Endothelial cell (in vitro differentiated cells): ENCODE results near the gene ELAC1. TPM values are rescaled to one million over a fixed set of nuclear protein-coding genes. Genes with fewer than 3 reads are reported as not detected.
A peak's percentile ranks its signal among the peaks of the same experiment; 100 is the strongest.

Experiments used
- DNase-seq: peaks from one replicate; pipeline ENCODE4 v3.0.0; 2021; ENCODE audit warnings: low spot score
- H3K27ac Mint-ChIP-seq: one replicate; pipeline ENCODE4 v1.8.0; 2021; ENCODE audit warnings: mixed read lengths, inconsistent platforms; ENCODE audit not compliant: unreplicated experiment
- H3K27me3 Mint-ChIP-seq: one replicate; pipeline ENCODE4 v1.8.0; 2021; ENCODE audit warnings: mild to moderate bottlenecking, moderate library complexity, mixed read lengths, inconsistent platforms; ENCODE audit not compliant: unreplicated experiment
- H3K36me3 Mint-ChIP-seq: one replicate; pipeline ENCODE4 v1.8.0; 2021; ENCODE audit warnings: mild to moderate bottlenecking, low read depth, mixed read lengths, inconsistent platforms; ENCODE audit not compliant: unreplicated experiment
- H3K4me1 Mint-ChIP-seq: one replicate; pipeline ENCODE4 v1.8.0; 2021; ENCODE audit warnings: mild to moderate bottlenecking, mixed read lengths, inconsistent platforms; ENCODE audit not compliant: unreplicated experiment
- H3K4me3 Mint-ChIP-seq: one replicate; pipeline ENCODE4 v1.8.0; 2021; ENCODE audit warnings: mild to moderate bottlenecking, mixed read lengths, inconsistent platforms; ENCODE audit not compliant: unreplicated experiment
- H3K9me3 Mint-ChIP-seq: one replicate; pipeline ENCODE4 v1.8.0; 2021; ENCODE audit warnings: mixed read lengths, inconsistent platforms; ENCODE audit not compliant: unreplicated experiment
- long read RNA-seq: library from polyadenylated mRNA; unstranded; transcript quantifications from one replicate; pipeline ENCODE4 v2.0.0, GENCODE V29; 2020; ENCODE audit not compliant: unreplicated experiment
- total RNA-seq: library from RNA; stranded (reverse); fragmentation: NEBNext Ultra II Directional; extraction: Animal tissue kit (Norgen Biotek cat#: 25700); gene quantifications from one replicate; pipeline ENCODE4 v1.2.1, GENCODE V29; 2021; ENCODE audit not compliant: unreplicated experiment
- TF ChIP-seq, protein P1 (sequence below): fragments of 200-600 bp; sonication (generic); IDR thresholded peaks from one replicate; pipeline ENCODE4 v1.5.0; 2021; ENCODE audit warnings: antibody characterized with exemption; ENCODE audit not compliant: unreplicated experiment

The ELAC1 gene
- total RNA-seq = 10.5 TPM
- long read RNA-seq, transcript ELAC1-201 (4 exons, 2,235 nt) = major isoform, 7 of 8 reads
- long read RNA-seq, partial matches to known transcripts = 0 of 8 reads
- long read RNA-seq, other reads (novel, unspliced or antisense) = 0 of 8 reads

DNA sequence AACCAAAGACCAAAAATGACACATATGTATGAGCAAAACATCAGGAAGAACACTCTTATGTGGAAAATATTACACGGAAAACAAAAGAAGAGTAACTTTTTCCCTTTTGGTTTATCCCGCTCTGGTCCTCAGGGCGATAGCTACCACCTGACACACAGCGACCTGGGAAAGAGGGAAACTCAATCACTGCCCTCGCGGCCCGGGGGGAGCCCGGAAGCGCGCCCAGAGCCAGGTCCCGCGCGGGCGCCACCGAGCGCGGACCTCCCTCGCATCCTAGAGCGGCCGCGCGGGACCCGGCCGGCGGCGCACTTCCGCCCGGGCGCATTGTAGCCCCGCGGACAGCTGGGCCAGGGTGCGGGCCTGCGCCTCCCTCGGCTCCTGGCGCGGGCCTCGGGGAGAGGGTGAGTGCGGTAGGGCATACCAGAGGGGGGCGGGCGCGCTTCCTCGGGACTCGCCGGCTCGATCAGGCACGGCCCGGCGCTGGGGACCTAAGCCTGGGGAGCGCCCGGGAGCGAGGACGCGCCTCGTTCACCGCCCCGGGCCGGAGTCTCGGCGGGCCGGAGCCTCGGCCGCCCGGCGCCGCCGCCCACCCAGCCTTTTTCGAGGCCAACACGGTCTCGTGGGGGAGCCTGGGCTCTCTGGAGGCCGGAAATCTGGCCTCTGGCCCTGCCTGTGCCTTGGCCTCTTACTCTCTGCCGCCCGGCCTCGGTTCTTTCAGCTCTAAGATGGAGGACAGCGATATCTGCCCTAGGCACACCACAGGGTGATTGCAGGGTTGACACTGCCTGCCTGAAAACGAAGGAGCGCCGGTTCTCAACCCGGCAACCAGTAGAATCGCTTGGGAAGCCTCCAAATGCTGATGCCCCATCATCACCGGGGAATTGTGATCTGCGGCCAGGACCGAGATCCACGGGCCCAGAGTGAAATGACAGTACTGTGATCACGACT is at the start of gene ELAC1:
Gene ELAC1, plus strand, starts transcription at position 327 of the 948 bp plus-strand sequence. CDS start 6,365 bp downstream, outside the sequence.
- peak; percentile 69 for DNase-seq
- TF ChIP-seq, protein P1, sequence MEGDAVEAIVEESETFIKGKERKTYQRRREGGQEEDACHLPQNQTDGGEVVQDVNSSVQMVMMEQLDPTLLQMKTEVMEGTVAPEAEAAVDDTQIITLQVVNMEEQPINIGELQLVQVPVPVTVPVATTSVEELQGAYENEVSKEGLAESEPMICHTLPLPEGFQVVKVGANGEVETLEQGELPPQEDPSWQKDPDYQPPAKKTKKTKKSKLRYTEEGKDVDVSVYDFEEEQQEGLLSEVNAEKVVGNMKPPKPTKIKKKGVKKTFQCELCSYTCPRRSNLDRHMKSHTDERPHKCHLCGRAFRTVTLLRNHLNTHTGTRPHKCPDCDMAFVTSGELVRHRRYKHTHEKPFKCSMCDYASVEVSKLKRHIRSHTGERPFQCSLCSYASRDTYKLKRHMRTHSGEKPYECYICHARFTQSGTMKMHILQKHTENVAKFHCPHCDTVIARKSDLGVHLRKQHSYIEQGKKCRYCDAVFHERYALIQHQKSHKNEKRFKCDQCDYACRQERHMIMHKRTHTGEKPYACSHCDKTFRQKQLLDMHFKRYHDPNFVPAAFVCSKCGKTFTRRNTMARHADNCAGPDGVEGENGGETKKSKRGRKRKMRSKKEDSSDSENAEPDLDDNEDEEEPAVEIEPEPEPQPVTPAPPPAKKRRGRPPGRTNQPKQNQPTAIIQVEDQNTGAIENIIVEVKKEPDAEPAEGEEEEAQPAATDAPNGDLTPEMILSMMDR = no peak
- Mint-ChIP-seq H3K4me3 (peak within 1 kb of the TSS; percentile 96), H3K27ac (peak within 1 kb of the TSS; percentile 92), H3K27me3 (peaks cover 8% of the 10 kb centered on the region), H3K9me3 (peaks cover 4% of the 10 kb centered on the region), H3K4me1 (peaks cover 13% of the 10 kb centered on the region), H3K36me3 (peaks cover 8% of the 10 kb centered on the region)

- DNase-seq = no peak
- H3K9me3 Mint-ChIP-seq = no peaks in the 10 kb centered on the region
- no peak overlapping the region for H3K4me3 Mint-ChIP-seq
- H3K4me1 Mint-ChIP-seq = peaks cover 11% of the 10 kb centered on the region
- no peak overlapping the region for H3K27ac Mint-ChIP-seq
- TF ChIP-seq, protein P1 = no peak
- H3K27me3 Mint-ChIP-seq = peaks cover 2% of the 10 kb centered on the region
- peaks cover 18% of the 10 kb centered on the region for H3K36me3 Mint-ChIP-seq
Observed at GRCh38 chr18:50918153-50918552, 49.7 kb upstream of the ELAC1 start.

DNA sequence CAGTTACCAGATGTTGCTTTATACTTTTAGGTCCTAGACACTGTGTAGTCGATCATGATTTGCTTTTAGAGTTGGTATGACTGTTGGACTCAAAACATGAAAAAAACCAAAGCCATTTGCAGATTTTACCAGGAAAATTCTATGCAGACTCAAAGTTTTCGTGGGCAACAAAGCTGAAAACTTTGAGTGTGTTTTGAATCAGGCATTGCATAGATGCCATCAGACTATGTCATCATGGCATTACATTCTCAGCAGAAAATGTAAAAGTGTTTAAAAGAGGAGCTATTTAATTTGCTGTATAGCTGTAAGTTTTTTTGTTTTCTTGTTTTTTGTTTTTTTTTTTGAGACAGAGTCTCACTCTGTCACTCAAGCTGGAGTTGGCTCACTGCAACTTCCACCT is 43.5 kb upstream of the ELAC1 start:
- DNase-seq = no peak
- H3K27me3 Mint-ChIP-seq = peaks cover 2% of the 10 kb centered on the region
- no peak overlapping the region for H3K27ac Mint-ChIP-seq
- TF ChIP-seq, protein P1 = no peak
- no peak overlapping the region for H3K4me3 Mint-ChIP-seq
- H3K9me3 Mint-ChIP-seq = no peaks in the 10 kb centered on the region
- peaks cover 32% of the 10 kb centered on the region for H3K36me3 Mint-ChIP-seq
- no peaks in the 10 kb centered on the region for H3K4me1 Mint-ChIP-seq

- Mint-ChIP-seq H3K4me3 (peak overlapping the region; percentile 62), H3K36me3 (peaks cover 30% of the 10 kb centered on the region), H3K27me3 (peaks cover 2% of the 10 kb centered on the region)
Observed at GRCh38 chr18:50926521-50926920, 41.3 kb upstream of the ELAC1 start.

More at GRCh38 chr18:50926521-50926920, 41.3 kb upstream of the ELAC1 start:
- no peaks in the 10 kb centered on the region for H3K4me1 Mint-ChIP-seq
- TF ChIP-seq, protein P1 = no peak
- no peak overlapping the region for H3K27ac Mint-ChIP-seq
- no peaks in the 10 kb centered on the region for H3K9me3 Mint-ChIP-seq
- no peak for DNase-seq
